Mesodermal cell (in vitro differentiated cells): ENCODE data around the gene PNP.

Experiments used
- H3K27ac ChIP-seq: 2 replicates; pipeline ENCODE4 v1.7.0; 2013; ENCODE audit warnings: mild to moderate bottlenecking, low read depth, low read length, moderate library complexity; ENCODE audit not compliant: severe bottlenecking
- H3K36me3 ChIP-seq: 2 replicates; pipeline ENCODE4 v1.7.1; 2013; ENCODE audit warnings: mild to moderate bottlenecking, low read length, moderate library complexity; ENCODE audit not compliant: control insufficient read depth, insufficient read depth
- H3K4me1 ChIP-seq: one replicate; pipeline ENCODE4 v1.7.1; 2013; ENCODE audit warnings: mild to moderate bottlenecking, low read length; ENCODE audit not compliant: insufficient read depth, control insufficient read depth, poor library complexity, severe bottlenecking
- H3K4me3 ChIP-seq: 2 replicates; pipeline ENCODE4 v1.7.0; 2013; ENCODE audit warnings: low read length, control low read depth, mild to moderate bottlenecking; ENCODE audit not compliant: insufficient read depth, poor library complexity, severe bottlenecking; ENCODE audit errors: extremely low read depth
- H3K9me3 ChIP-seq: 2 replicates; pipeline ENCODE4 v1.7.1; 2013; ENCODE audit warnings: mild to moderate bottlenecking, low read length, moderate library complexity; ENCODE audit not compliant: control insufficient read depth
- WGBS, 2 experiments: methylation state at CpG; one replicate each; pipeline ENCODE4 v1.1.5; 2013; ENCODE audit warnings: missing lambda C conversion rate in 2 of 2; ENCODE audit not compliant: insufficient coverage in 2 of 2; 5-methylcytosine and 5-hydroxymethylcytosine counted together

Gene PNP

GRCh38 chr14:20476776-20477175, 7.6 kb downstream of the PNP start:
- H3K4me1 ChIP-seq = peaks cover 15% of the 10 kb centered on the region
- H3K27ac ChIP-seq = peak overlapping the region; percentile 79
- H3K9me3 ChIP-seq = no peaks in the 10 kb centered on the region
- WGBS, 2 experiments = 92 to 95% methylated on average over 3 to 4 of the region's 5 CpGs
- peaks cover 68% of the 10 kb centered on the region for H3K36me3 ChIP-seq
- no peak overlapping the region for H3K4me3 ChIP-seq

- 50% methylated on average over 1 of the region's 1 CpG; no CpG with 5 or more reads in 1 of the 2 experiments for WGBS, 2 experiments
- Histone ChIP-seq H3K4me3 (no peak overlapping the region), H3K4me1 (peaks cover 15% of the 10 kb centered on the region), H3K9me3 (no peaks in the 10 kb centered on the region), H3K36me3 (peaks cover 63% of the 10 kb centered on the region), H3K27ac (peak overlapping the region; percentile 79)
These were observed 8.1 kb downstream of the PNP start for GRCh38 chr14:20477211-20477876.

GRCh38 chr14:20478894-20479293, 9.7 kb downstream of the PNP start:
- no peak overlapping the region for H3K27ac ChIP-seq
- peaks cover 18% of the 10 kb centered on the region for H3K4me1 ChIP-seq
- peaks cover 47% of the 10 kb centered on the region for H3K36me3 ChIP-seq
- 80 to 100% methylated on average over 1 of the region's 2 CpGs for WGBS, 2 experiments
- no peak overlapping the region for H3K4me3 ChIP-seq
- H3K9me3 ChIP-seq = no peaks in the 10 kb centered on the region

GRCh38 chr14:20482382-20482781, 13.2 kb downstream of the PNP start:
- Histone ChIP-seq H3K27ac (no peak overlapping the region), H3K36me3 (peaks cover 13% of the 10 kb centered on the region), H3K4me1 (peaks cover 6% of the 10 kb centered on the region), H3K4me3 (no peak overlapping the region), H3K9me3 (no peaks in the 10 kb centered on the region)
- 87 to 100% methylated on average over 3 of the region's 5 CpGs for WGBS, 2 experiments

- H3K4me1 ChIP-seq = peaks cover 6% of the 10 kb centered on the region
- 62 to 64% methylated on average over 5 to 7 of the region's 7 CpGs for WGBS, 2 experiments
- no peak overlapping the region for H3K27ac ChIP-seq
- no peaks in the 10 kb centered on the region for H3K9me3 ChIP-seq
- H3K36me3 ChIP-seq = no peaks in the 10 kb centered on the region
- H3K4me3 ChIP-seq = no peak overlapping the region
These were observed 16.7 kb downstream of the PNP start for GRCh38 chr14:20485900-20486299.

GRCh38 chr14:20486684-20487395, 17.6 kb downstream of the PNP start:
- Histone ChIP-seq H3K9me3 (no peaks in the 10 kb centered on the region), H3K27ac (no peak overlapping the region), H3K4me1 (peaks cover 6% of the 10 kb centered on the region), H3K36me3 (no peaks in the 10 kb centered on the region), H3K4me3 (no peak overlapping the region)
- 84 to 92% methylated on average over 8 of the region's 8 CpGs for WGBS, 2 experiments

- Histone ChIP-seq H3K27ac (no peak overlapping the region), H3K36me3 (no peaks in the 10 kb centered on the region), H3K4me3 (no peak overlapping the region), H3K4me1 (peaks cover 6% of the 10 kb centered on the region), H3K9me3 (no peaks in the 10 kb centered on the region)
These were observed 18.2 kb downstream of the PNP start for GRCh38 chr14:20487396-20487725.

- Histone ChIP-seq H3K9me3 (no peaks in the 10 kb centered on the region), H3K4me1 (peaks cover 3% of the 10 kb centered on the region), H3K36me3 (no peaks in the 10 kb centered on the region), H3K4me3 (no peak overlapping the region), H3K27ac (no peak overlapping the region)
- WGBS, 2 experiments = 42 to 45% methylated on average over 4 of the region's 6 CpGs
These were observed 20.1 kb downstream of the PNP start for GRCh38 chr14:20489093-20489994.

GRCh38 chr14:20490563-20490962, 21.4 kb downstream of the PNP start:
- Histone ChIP-seq H3K9me3 (no peaks in the 10 kb centered on the region), H3K36me3 (no peaks in the 10 kb centered on the region), H3K4me3 (no peak overlapping the region), H3K4me1 (peaks cover 3% of the 10 kb centered on the region), H3K27ac (no peak overlapping the region)
- 67 to 71% methylated on average over 3 to 4 of the region's 6 CpGs for WGBS, 2 experiments

GRCh38 chr14:20492486-20492885, 23.3 kb downstream of the PNP start:
- Histone ChIP-seq H3K36me3 (no peaks in the 10 kb centered on the region), H3K27ac (no peak overlapping the region), H3K4me1 (peaks cover 3% of the 10 kb centered on the region), H3K4me3 (no peak overlapping the region), H3K9me3 (no peaks in the 10 kb centered on the region)
- 93 to 100% methylated on average over 3 to 4 of the region's 4 CpGs for WGBS, 2 experiments
